Loucy (cell line): ENCODE data around the gene CACNG1.

Experiments
- CTCF ChIP-seq: fragments of 200-600 bp; sonication (generic); conservative IDR thresholded peaks from 2 replicates; pipeline ENCODE4 v1.5.1; 2014; ENCODE audit warnings: mild to moderate bottlenecking, antibody characterized with exemption, low read length
- EZH2phosphoT487 ChIP-seq: fragments of 200-600 bp; IDR thresholded peaks from 2 replicates; pipeline ENCODE4 v1.6.1; 2018; ENCODE audit warnings: antibody characterized with exemption, mild to moderate bottlenecking, moderate library complexity, borderline replicate concordance

- TF ChIP-seq CTCF (no peak), EZH2phosphoT487 (no peak)
Measured at GRCh38 chr17:67044016-67044772, at the start of gene CACNG1.
